Activated naive CD8-positive, alpha-beta T cell treated with anti-CD3 and anti-CD28 coated beads for 36 hours (primary cell): ENCODE results near the gene XPC. TPM values are rescaled to one million over a fixed set of nuclear protein-coding genes. Genes with fewer than 3 reads are reported as not detected.

ENCODE experiments used
- DNase-seq: peaks from one replicate; pipeline ENCODE4 v3.0.0; 2021
- H3K27ac Mint-ChIP-seq: one replicate; pipeline ENCODE4 v1.8.0; 2022; ENCODE audit warnings: mild to moderate bottlenecking, moderate library complexity, mixed read lengths
- H3K27me3 Mint-ChIP-seq: one replicate; pipeline ENCODE4 v1.8.0; 2022; ENCODE audit warnings: mild to moderate bottlenecking, mixed read lengths
- H3K36me3 Mint-ChIP-seq: one replicate; pipeline ENCODE4 v1.8.0; 2021; ENCODE audit warnings: mild to moderate bottlenecking, mixed read lengths
- H3K4me1 Mint-ChIP-seq: one replicate; pipeline ENCODE4 v1.8.0; 2021; ENCODE audit warnings: mixed read lengths
- H3K4me3 Mint-ChIP-seq: one replicate; pipeline ENCODE4 v1.8.0; 2022; ENCODE audit warnings: mild to moderate bottlenecking, moderate library complexity, mixed read lengths
- H3K9me3 Mint-ChIP-seq: one replicate; pipeline ENCODE4 v1.8.0; 2022; ENCODE audit warnings: mixed read lengths
- total RNA-seq, 2 experiments: library from RNA; stranded (reverse); gene quantifications; one replicate each; pipeline ENCODE4 v1.2.3, GENCODE V29; 2021

XPC gene
- total RNA-seq, 2 experiments from 2014 or later: 19.8 to 25.4 TPM

DNA sequence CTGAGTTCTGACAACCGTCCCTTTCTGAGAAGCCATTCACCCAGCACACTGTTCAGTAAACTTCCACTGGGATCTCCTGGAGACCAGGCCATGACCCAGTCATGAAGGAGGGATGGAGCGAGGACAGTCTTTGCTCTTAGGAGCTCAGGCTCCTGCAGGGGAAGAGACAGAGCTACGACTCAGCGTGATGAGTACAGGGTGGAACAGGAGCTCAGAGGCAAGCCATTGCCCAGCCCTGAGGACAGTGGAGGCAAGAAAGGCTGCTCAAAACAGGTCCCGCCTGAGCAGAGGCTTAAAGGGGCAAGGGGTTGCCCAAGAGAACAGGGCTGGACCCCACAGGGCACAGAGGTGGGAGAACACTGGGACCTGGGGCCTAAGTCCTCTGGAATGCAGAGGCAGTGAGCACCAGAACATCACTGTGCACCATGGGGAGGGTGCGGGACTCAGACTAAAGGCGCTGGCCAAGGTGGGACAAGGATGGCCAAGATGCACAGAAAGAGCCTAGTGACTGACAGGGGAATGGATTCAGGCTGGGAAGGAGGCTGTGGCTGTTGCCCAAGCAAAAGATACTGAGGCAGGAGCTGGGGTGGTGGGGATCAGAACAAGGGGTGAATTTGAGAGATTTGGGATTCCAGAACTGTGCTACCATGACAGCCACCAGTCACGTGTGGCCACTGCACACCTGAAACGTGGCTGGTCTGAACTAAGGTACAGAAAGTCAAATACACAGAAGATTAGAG, 27.7 kb downstream of the XPC start:
- peaks cover 11% of the 10 kb centered on the region for H3K36me3 Mint-ChIP-seq
- DNase-seq: no peak
- no peaks in the 10 kb centered on the region for H3K27me3 Mint-ChIP-seq
- no peaks in the 10 kb centered on the region for H3K9me3 Mint-ChIP-seq
- H3K4me1 Mint-ChIP-seq: peaks cover 6% of the 10 kb centered on the region
- H3K27ac Mint-ChIP-seq: no peak overlapping the region
- H3K4me3 Mint-ChIP-seq: no peak overlapping the region

DNA sequence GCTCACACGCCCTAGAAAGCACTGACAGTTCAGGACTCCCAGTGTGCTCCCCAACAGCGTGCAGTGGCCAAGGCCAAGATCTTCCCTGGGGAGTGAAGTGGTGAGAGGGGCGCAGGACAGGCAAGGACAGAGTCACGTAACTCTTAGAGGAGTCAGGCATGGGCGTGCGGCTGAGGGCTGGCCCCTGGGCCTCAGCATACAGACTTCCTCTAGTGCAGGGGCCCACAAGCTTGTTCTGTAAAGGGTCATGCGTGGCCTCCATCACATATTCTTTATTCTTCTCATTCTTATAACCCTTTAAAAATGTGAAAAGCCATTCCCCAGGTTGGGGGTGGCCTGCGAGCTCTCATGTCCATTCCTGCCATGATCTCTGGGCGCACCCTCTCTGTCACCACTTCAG, 28.3 kb downstream of the XPC start:
- H3K4me1 Mint-ChIP-seq: peaks cover 8% of the 10 kb centered on the region
- H3K9me3 Mint-ChIP-seq: no peaks in the 10 kb centered on the region
- peaks cover 14% of the 10 kb centered on the region for H3K36me3 Mint-ChIP-seq
- H3K27me3 Mint-ChIP-seq: no peaks in the 10 kb centered on the region
- no peak overlapping the region for H3K27ac Mint-ChIP-seq
- no peak overlapping the region for H3K4me3 Mint-ChIP-seq
- no peak for DNase-seq

DNA sequence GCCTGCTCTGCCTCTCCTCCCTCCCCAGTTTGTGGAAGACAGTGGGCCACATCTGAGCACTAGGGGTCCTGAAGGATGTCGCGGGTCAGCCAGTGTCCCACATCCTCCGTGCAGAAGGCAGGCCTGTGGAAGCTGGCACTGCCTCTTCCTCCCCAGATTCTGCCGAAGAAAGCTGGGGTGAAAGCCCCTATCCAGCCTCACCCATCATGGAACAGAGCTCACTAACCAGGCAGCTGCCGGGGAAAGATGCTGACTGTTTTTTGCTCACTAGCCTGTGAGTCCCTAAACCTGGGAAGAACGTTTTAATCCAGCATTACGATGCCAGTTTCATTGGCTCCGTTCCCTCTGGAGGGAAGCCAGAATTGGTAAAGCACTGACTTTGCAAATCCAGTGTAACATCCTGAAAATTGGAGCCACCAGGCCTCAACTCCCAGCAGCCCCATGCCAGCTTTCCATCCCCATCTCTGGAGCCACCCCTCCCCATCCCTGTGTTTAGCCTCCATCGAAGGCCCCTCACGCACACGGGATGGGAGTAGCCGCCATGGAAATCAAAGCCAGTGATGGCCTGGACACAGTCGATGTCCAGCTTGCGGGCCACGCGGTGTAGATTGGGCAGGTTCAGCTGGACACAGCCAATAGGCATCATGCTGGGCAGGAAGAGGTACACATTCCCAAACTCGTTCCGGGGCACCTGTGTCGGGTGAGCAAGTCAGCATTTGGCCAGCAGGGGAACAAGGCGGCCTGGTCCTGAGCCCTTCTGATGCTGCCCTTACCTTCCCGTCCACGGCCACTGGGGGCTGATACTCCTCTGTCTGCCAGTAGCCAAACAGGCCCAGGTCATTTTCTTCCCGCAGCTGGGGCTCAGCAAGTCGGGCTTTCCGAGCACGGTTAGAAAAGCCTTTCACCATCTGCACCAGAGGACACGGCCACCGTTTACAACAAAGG, 30.1 kb downstream of the XPC start:
- H3K4me3 Mint-ChIP-seq: no peak overlapping the region
- peaks cover 17% of the 10 kb centered on the region for H3K4me1 Mint-ChIP-seq
- no peaks in the 10 kb centered on the region for H3K9me3 Mint-ChIP-seq
- H3K27ac Mint-ChIP-seq: no peak overlapping the region
- DNase-seq: no peak
- peaks cover 8% of the 10 kb centered on the region for H3K36me3 Mint-ChIP-seq
- H3K27me3 Mint-ChIP-seq: no peaks in the 10 kb centered on the region

DNA sequence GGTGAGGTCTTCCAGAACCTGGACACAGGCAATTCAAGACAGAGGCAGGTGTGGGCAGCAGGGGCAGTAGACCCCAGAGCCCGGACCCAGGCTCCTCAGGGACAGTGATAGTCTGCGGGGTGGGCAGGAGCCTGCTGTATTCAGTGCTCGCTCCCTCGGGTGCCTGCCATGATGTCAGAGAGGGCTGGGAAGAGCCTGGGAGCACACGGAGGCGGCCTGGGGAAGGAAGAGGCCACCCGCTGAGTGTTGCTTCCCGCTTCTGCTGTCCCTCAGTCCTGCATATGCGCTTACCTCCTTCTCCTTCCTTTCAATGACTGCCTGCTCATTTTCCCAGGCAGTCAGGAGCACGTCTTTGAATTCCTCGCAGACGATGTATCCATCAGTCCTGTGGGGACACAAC, 30.8 kb downstream of the XPC start:
- Mint-ChIP-seq H3K4me1 (peaks cover 22% of the 10 kb centered on the region), H3K27me3 (no peaks in the 10 kb centered on the region), H3K27ac (no peak overlapping the region), H3K4me3 (no peak overlapping the region), H3K36me3 (peaks cover 10% of the 10 kb centered on the region), H3K9me3 (no peaks in the 10 kb centered on the region)
- no peak for DNase-seq

DNA sequence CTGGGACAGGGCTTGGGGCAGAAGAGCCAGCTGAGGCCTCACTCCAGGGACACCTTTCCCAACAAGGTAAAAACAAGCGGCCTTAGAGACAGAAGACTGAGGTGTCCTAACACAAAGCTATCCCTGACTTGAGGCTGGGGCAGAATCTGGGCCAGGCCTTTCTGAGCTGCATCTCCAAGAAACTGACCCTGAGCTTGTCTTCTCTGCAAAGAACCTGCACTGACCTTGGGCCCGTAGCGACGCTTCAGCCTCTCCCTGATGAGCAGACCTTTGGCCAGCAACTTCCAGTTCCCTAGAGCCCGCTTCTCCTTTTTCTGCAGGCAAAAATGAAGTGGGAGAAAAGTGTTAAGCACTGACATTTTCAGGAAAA, 31.4 kb downstream of the XPC start:
- Mint-ChIP-seq H3K27me3 (no peaks in the 10 kb centered on the region), H3K9me3 (no peaks in the 10 kb centered on the region), H3K27ac (no peak overlapping the region), H3K4me1 (peaks cover 28% of the 10 kb centered on the region), H3K36me3 (peaks cover 15% of the 10 kb centered on the region), H3K4me3 (no peak overlapping the region)
- no peak for DNase-seq

DNA sequence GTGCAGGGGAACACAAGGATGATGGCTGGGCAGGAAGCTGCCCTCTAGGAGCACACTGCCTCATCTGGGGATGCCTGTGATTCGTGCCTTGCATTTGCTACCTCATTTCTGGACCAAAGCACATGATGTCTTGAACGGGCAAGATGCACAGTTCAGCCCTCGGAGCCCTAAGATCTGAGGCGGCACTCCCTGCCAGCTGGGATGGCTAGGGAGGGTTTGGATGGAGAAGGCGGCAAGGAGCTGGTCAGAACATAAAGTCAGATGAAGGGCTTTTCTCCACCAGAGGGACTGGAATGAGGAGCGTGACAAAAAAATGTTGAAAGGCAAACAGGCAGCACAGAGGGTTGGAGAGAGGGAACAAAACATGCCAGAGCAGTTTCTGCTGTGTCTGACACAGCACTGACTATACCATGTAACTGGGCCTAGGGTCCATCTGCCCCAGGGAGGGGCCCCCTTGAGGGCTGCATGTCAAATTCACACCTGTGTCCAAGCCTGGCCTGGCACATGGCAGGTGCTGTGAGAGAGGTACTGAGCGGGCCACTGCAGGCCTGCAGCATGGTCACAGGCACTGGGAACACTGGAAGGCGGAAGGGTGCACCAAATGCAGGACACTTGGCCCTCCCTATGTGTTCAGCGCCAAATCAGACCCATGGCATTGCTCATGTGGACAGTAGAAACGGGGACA, 31.9 kb downstream of the XPC start:
- Mint-ChIP-seq H3K27me3 (no peaks in the 10 kb centered on the region), H3K4me1 (peaks cover 32% of the 10 kb centered on the region), H3K9me3 (no peaks in the 10 kb centered on the region), H3K4me3 (no peak overlapping the region), H3K27ac (no peak overlapping the region), H3K36me3 (peaks cover 20% of the 10 kb centered on the region)
- DNase-seq: no peak

DNA sequence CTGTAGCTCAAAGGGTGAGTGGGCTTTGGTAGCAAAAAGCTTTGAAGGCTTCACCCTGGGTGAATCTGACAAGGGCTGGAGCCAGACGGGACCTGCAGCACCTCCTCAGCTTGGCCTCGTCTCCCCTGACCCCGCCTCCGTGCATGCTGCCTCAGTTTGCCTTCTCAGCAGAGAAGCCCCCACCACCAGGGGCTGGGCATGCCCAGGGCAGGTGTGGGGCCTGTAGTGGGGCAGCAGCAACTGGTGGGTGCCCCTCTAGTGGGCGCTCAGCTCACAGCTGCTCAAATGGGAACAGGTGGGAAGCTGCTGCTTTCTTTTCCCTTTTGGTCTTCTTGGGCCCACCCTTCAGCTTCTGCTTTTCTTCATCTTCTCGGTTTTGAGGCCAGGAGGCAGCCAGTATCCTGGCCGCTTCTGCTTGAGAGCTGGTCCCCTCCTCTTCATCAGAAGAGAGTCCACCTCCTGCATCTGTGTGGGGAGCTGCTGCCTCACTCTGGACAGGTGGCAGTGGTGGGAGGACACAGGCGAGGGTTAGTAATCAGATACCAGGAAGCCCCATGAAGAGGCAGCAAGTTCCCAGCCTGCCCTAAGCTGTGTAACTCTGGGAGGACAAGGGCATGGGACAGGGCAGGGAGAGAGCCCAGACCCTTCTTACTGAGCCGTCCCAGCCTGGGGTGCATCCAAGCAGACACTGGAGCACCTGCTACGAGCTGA, 32.6 kb downstream of the XPC start:
- H3K27ac Mint-ChIP-seq: no peak overlapping the region
- DNase-seq: no peak
- H3K4me1 Mint-ChIP-seq: peaks cover 35% of the 10 kb centered on the region
- no peak overlapping the region for H3K4me3 Mint-ChIP-seq
- H3K9me3 Mint-ChIP-seq: no peaks in the 10 kb centered on the region
- H3K36me3 Mint-ChIP-seq: peaks cover 20% of the 10 kb centered on the region
- H3K27me3 Mint-ChIP-seq: no peaks in the 10 kb centered on the region

DNA sequence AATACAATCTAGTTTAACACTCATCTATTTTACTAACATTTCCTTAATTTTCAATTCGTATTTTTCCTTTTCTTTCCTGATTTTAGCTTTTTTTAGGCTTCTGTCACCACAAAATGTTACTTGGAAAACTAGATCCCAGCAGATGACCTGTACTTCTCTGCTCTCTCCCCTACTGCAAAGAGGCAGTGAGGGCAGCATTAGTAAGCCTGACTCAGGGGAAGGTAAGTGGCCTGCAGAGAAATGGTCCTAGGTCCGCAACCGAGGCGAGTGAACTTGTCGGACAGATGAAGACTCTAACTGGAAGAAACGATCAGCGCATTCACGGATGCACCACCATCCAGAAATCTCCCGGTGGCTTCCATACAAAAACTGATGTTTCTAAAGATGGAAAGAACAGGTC, 33.2 kb downstream of the XPC start:
- Mint-ChIP-seq H3K36me3 (peaks cover 20% of the 10 kb centered on the region), H3K4me1 (peaks cover 35% of the 10 kb centered on the region), H3K27me3 (no peaks in the 10 kb centered on the region), H3K27ac (peak overlapping the region; percentile 59), H3K9me3 (no peaks in the 10 kb centered on the region), H3K4me3 (no peak overlapping the region)
- no peak for DNase-seq

DNA sequence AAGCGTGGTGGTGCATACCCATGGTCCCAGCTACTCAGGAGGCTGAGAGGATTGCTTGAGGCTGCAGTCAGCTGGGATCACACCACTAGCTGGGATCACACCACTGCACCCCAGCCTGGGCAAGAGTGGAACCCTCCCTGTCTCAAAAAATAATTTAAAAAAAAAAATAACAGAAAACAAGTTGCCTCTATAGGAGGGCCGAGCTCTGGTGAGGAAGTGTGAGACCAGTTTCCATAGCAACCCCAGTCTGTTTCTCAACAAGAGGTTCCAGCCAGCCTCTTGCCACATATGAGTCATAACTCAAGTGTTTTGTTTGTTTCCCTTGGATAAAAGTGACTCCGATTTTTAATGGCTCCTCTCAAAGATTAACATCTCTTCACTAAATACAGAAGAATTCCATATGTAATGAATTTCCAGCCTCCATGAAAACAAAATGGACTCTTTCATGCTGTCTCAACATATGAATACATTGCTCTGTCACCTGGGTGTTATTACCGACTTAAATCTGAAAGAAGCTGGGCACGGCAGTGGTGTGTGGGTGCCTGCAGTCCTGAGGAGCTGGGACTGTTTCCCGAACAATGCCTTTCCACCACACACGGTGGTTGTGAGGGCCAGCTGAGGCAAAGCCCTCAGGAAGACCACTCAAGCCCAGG, 33.9 kb downstream of the XPC start:
- Mint-ChIP-seq H3K4me3 (peak overlapping the region; percentile 43), H3K36me3 (peaks cover 20% of the 10 kb centered on the region), H3K27me3 (no peaks in the 10 kb centered on the region), H3K27ac (peak overlapping the region; percentile 90), H3K9me3 (no peaks in the 10 kb centered on the region), H3K4me1 (peaks cover 35% of the 10 kb centered on the region)
- peak; percentile 58 for DNase-seq

DNA sequence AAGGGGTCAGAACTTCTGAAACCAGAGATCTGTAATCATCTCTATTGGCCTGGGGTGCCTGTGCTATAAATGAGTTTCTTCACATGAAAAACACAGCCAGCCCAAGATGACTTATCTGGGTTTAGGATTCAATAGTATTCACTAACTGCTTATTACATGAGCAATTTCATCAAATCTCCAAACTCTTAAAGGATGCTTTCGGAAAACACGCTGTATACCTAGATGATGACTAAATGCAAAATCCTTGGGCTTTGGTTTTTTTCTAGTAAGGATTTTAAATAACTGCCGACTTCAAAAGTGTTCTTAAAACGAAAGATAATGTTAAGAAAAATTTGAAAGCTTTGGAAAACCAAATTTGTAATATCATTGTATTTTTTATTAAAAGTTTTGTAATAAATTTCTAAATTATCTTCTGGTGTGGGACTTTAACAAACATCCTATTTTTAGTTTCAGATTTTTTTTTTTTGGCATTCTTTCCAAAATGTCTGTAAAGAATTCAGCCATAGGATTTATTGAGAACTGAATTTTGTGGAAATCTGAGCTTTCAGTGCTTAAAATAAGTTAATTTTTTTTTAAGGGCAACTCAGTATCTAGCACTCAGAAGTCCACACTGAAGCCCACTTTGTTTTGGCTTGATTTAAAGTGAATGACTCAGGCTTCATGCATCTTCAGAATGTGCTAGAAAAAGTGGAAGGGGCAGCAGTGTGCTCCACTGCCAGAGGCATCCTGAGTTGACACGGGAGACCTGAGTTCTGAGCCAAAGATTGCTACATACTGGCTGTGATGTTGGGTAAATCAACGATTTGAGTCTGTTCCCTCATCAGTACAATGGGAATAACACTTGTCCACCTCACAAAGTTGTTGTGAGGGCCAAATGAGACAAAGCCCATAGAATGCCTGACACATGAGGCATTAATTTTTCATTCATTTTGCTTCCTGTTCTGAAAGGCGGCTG, 34.9 kb downstream of the XPC start:
- Mint-ChIP-seq H3K4me3 (no peak overlapping the region), H3K27ac (peak overlapping the region; percentile 85), H3K27me3 (no peaks in the 10 kb centered on the region), H3K36me3 (peaks cover 20% of the 10 kb centered on the region), H3K4me1 (peaks cover 35% of the 10 kb centered on the region), H3K9me3 (no peaks in the 10 kb centered on the region)
- no peak for DNase-seq

DNA sequence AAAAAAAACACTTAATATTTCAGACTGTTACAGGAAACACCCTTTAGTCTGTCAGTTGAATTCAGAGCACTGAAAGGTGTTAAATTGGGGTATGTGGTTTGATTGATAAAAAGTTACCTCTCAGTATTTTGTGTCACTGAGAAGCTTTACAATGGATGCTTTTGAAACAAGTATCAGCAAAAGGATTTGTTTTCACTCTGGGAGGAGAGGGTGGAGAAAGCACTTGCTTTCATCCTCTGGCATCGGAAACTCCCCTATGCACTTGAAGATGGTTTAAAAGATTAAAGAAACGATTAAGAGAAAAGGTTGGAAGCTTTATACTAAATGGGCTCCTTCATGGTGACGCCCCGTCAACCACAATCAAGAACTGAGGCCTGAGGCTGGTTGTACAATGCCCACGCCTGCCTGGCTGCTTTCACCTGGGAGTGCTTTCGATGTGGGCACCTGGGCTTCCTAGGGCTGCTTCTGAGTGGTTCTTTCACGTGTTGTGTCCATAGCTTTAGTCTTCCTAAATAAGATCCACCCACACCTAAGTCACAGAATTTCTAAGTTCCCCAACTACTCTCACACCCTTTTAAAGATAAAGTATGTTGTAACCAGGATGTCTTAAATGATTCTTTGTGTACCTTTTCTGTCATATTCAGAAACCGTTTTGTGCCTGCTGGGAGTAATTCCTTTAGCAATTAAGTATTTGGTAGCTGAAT, 35.7 kb downstream of the XPC start:
- H3K27me3 Mint-ChIP-seq: no peaks in the 10 kb centered on the region
- DNase-seq: peak; percentile 23
- H3K27ac Mint-ChIP-seq: peak overlapping the region; percentile 76
- peaks cover 35% of the 10 kb centered on the region for H3K4me1 Mint-ChIP-seq
- no peaks in the 10 kb centered on the region for H3K9me3 Mint-ChIP-seq
- no peak overlapping the region for H3K4me3 Mint-ChIP-seq
- H3K36me3 Mint-ChIP-seq: peaks cover 20% of the 10 kb centered on the region

DNA sequence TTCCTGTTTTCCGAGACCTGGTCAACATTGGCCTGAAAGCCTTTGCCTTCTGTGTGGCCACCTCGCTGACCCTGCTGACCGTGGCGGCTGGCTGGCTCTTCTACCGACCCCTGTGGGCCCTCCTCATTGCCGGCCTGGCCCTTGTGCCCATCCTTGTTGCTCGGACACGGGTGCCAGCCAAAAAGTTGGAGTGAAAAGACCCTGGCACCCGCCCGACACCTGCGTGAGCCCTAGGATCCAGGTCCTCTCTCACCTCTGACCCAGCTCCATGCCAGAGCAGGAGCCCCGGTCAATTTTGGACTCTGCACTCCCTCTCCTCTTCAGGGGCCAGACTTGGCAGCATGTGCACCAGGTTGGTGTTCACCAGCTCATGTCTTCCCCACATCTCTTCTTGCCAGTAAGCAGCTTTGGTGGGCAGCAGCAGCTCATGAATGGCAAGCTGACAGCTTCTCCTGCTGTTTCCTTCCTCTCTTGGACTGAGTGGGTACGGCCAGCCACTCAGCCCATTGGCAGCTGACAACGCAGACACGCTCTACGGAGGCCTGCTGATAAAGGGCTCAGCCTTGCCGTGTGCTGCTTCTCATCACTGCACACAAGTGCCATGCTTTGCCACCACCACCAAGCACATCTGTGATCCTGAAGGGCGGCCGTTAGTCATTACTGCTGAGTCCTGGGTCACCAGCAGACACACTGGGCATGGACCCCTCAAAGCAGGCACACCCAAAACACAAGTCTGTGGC, 36.6 kb downstream of the XPC start:
- Mint-ChIP-seq H3K9me3 (no peaks in the 10 kb centered on the region), H3K27me3 (no peaks in the 10 kb centered on the region), H3K4me1 (peaks cover 35% of the 10 kb centered on the region), H3K4me3 (no peak overlapping the region), H3K36me3 (peaks cover 20% of the 10 kb centered on the region), H3K27ac (peak overlapping the region; percentile 76)
- no peak for DNase-seq
